22Rv1 (cell line): ENCODE results near the gene CKAP5.

ENCODE experiments used
- H3K27ac ChIP-seq: fragments of 450-650 bp; 2 replicates; pipeline ENCODE4 v1.5.1; 2017
- ZFX ChIP-seq: fragments of 450-650 bp; IDR thresholded peaks from 2 replicates; pipeline ENCODE4 v1.6.1; 2017; ENCODE audit warnings: antibody characterized with exemption, borderline replicate concordance
- TF ChIP-seq, protein P1 (sequence below): fragments of 450-650 bp; IDR thresholded peaks from 2 replicates; pipeline ENCODE4 v1.5.1; 2017; ENCODE audit warnings: mild to moderate bottlenecking

The CKAP5 gene

DNA sequence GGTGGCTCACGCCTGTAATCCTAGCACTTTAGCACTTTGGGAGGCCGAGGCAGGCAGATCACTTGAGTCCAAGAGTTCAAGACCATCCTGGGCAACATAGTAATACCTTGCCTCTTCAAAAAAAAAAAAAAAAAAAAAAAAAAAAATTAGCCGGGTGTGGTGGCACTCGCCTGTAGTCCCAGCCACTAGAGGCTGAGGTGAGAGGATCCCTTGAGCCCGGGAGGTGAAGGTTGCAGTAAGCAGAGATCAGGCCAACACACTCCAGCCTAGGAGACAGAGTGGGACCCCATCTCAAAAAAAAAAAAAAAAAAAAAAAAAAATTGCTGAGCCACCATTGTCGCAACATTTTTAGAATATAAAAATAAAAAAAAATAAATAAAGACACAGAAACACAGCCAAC is 7.6 kb downstream of the CKAP5 start:
- TF ChIP-seq, protein P1, sequence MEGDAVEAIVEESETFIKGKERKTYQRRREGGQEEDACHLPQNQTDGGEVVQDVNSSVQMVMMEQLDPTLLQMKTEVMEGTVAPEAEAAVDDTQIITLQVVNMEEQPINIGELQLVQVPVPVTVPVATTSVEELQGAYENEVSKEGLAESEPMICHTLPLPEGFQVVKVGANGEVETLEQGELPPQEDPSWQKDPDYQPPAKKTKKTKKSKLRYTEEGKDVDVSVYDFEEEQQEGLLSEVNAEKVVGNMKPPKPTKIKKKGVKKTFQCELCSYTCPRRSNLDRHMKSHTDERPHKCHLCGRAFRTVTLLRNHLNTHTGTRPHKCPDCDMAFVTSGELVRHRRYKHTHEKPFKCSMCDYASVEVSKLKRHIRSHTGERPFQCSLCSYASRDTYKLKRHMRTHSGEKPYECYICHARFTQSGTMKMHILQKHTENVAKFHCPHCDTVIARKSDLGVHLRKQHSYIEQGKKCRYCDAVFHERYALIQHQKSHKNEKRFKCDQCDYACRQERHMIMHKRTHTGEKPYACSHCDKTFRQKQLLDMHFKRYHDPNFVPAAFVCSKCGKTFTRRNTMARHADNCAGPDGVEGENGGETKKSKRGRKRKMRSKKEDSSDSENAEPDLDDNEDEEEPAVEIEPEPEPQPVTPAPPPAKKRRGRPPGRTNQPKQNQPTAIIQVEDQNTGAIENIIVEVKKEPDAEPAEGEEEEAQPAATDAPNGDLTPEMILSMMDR: no peak
- TF ChIP-seq ZFX: no peak
- no peak overlapping the region for H3K27ac ChIP-seq

DNA sequence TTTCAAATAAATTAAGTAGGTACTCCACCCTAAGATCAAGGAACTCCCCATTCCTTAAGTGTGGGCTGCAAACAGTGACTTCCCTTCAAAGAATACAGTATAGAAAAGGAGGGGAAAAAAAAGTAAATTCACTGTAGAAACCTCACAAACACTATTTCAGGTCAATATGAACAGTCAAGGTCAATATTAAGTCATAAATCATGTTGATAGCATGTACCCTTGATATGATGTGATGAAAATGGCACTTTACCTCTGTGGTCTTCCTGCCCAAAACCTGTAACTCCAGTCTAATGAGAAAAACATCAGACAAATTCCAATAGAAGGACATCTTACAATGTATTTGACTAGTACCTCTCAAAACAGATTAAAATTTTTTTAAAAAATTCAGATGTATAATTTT is 8.2 kb downstream of the CKAP5 start:
- H3K27ac ChIP-seq: no peak overlapping the region
- no peak for TF ChIP-seq ZFX
- TF ChIP-seq, protein P1: no peak

DNA sequence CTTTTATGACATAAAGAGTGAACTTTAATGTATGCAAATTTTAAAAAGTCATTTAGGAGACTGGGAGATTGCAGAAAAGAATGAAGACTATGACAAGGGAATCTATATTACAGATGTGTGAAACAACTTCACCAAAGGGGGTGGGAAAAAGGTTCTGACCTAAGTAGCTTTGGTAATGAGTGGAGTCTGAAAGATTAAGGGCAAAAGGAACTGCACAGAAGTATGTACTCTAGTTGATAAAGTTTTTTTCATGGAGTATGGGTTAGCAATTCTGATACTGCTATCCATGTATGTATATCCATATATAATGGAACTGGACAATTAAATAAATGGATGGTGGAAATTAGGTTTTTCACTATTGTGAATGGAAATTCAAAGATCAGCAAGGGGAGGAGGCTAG is 9.2 kb downstream of the CKAP5 start:
- no peak for TF ChIP-seq ZFX
- TF ChIP-seq, protein P1: no peak
- H3K27ac ChIP-seq: no peak overlapping the region

DNA sequence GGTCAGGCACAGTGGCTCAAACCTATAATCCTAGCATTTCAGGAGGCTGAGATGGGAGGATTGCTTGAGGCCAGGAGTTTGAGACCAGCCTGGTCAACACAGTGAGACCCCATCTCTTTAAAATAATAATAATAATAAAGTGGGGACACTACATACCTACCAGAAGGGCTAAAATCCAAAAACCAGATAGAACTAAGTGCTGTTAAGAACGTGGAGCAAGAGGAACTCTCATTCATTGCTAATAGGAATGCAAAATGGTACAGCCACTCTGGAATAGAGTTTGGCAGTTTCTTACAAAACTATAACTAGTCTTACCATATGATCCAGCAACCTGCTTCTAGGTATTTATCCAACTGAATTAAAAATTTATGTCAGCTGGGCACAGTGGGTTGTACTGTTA is 9.6 kb downstream of the CKAP5 start:
- H3K27ac ChIP-seq: no peak overlapping the region
- no peak for TF ChIP-seq ZFX
- TF ChIP-seq, protein P1: no peak

DNA sequence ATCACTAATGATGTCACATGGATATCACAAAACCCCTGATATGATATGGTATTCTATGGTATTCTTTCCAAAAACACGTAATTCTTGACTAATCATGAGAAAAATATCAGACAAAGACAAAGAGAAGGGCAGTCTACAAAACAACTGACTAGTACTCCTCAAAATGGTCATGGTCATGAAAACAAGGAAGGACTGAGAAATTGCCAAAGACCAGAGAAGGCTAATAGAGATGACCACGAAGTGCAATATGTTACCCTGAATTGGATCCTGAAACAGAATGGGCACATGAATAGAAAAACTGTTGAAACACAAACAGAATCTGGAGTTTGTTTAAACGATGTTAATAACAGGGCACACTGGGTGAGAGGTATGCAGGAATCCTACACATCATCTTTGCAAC is 10.2 kb downstream of the CKAP5 start:
- TF ChIP-seq ZFX: no peak
- TF ChIP-seq, protein P1: no peak
- no peak overlapping the region for H3K27ac ChIP-seq

DNA sequence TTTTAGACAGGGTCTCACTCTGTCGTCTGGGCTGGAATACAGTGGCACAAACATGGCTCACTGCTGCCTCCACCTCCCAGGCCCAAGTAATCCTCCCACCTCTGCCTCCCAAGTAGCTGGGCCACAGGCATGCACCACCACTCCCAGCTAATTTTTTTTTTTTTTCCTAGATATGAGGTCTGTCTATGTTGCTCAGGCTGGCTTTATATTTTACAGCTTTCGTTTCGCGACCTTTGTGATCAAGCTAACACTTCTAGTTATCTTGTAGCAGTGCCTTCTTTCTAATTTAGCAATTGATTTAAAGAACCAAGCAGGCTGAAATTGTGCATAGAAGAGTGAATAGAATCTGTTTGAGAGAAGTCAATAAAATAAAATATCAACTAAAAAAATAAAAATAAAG is 11.3 kb downstream of the CKAP5 start:
- H3K27ac ChIP-seq: no peak overlapping the region
- TF ChIP-seq, protein P1: no peak
- no peak for TF ChIP-seq ZFX

DNA sequence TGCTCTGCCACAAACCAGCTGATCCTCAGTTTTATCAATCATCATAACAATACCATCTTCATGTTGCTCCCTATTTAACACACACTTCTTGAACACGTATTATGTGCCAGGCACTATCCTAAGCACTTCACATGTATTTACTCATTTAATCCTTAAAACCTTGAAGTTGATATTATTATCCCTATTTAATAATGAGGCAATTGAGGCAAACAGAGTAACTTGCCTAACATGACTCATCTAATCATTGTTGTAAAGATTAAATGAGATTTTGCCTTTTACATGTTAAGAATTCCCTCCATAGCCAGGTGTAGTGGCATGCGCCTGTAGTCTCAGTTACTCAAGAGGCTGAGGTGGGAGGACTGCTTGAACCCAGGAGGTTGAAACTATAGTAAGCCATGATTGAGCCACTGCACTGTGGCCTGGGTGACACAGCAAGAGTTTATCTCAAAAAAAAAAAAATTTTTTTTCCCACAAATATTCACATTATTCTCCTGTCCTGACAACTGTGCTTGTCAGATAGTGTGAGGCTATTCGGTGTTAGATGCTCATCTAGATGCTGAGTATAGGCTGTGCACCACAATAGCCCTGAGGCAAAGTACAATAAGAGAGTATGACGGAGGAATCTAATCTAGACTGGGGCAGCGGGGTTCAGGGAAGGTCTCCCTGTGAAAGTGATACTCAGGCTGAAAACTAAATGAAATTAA is 13.4 kb downstream of the CKAP5 start:
- H3K27ac ChIP-seq: no peak overlapping the region
- no peak for TF ChIP-seq ZFX
- TF ChIP-seq, protein P1: no peak
